Measurements from ENCODE around the gene RIPK4.

DNA sequence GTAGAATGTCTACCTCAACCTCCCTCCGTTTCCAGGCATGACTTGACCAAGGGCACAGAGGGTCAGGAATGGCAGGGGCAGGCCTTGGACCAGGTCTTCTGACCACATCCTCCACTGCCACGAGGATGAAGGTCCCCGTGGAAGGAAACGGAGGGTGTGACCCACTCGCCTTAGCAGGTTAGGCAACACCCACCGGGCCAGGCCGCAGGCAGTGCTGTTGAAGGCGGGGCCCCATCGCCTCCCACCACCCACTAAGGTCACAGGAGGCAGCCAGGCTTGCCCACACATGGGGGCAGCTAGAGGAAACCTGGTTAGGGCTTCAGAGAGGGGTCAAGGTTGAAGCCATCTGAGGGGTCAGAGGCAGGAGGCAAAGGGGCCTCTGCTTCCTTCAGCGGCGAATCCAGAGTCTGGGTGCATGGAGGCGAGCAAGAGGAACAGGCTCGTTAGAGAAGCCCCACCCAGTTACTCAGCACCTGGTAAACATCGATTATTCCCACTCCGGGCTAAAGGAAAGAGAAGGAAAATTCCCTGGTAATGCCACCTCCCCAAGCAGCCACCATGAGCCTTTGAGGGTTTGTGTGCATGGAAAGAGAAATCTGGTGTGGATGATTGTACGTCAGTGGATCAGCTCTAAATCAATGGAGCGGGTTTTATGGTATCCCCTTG, 37.0 kb downstream of the RIPK4 start:
- TF ChIP-seq TAF1 (IDR thresholded peaks at IDR 0.05; ENCODE audit: low read depth) (no peak), EP300 (conservative IDR thresholded peaks at IDR 0.05; ENCODE audit: poor library complexity, severe bottlenecking) (no peak), SMC3 (conservative IDR thresholded peaks at IDR 0.05; ENCODE audit: poor library complexity) (no peak), EZH2 (IDR thresholded peaks at IDR 0.05; ENCODE audit: borderline replicate concordance, insufficient read depth, low read length, poor library complexity, severe bottlenecking) (no peak), MXI1 (conservative IDR thresholded peaks at IDR 0.05; ENCODE audit: poor library complexity, severe bottlenecking) (no peak)
- TF ChIP-seq, protein P1, sequence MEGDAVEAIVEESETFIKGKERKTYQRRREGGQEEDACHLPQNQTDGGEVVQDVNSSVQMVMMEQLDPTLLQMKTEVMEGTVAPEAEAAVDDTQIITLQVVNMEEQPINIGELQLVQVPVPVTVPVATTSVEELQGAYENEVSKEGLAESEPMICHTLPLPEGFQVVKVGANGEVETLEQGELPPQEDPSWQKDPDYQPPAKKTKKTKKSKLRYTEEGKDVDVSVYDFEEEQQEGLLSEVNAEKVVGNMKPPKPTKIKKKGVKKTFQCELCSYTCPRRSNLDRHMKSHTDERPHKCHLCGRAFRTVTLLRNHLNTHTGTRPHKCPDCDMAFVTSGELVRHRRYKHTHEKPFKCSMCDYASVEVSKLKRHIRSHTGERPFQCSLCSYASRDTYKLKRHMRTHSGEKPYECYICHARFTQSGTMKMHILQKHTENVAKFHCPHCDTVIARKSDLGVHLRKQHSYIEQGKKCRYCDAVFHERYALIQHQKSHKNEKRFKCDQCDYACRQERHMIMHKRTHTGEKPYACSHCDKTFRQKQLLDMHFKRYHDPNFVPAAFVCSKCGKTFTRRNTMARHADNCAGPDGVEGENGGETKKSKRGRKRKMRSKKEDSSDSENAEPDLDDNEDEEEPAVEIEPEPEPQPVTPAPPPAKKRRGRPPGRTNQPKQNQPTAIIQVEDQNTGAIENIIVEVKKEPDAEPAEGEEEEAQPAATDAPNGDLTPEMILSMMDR (IDR thresholded peaks at IDR 0.05; ENCODE audit: poor library complexity, severe bottlenecking): no peak
